ENCODE results near the gene NTF4. TPM values are rescaled to one million over a fixed set of nuclear protein-coding genes. Genes with fewer than 3 reads are reported as not detected.
"Not testable (repeated sequence)": the region's sequence is repeated elsewhere in the genome, so short reads cannot be mapped to it uniquely, and the experiment has no call there.

Gene NTF4
- polyA plus RNA-seq, 4 donors: 3.2 to 5.9 (median 4.7) TPM

DNA sequence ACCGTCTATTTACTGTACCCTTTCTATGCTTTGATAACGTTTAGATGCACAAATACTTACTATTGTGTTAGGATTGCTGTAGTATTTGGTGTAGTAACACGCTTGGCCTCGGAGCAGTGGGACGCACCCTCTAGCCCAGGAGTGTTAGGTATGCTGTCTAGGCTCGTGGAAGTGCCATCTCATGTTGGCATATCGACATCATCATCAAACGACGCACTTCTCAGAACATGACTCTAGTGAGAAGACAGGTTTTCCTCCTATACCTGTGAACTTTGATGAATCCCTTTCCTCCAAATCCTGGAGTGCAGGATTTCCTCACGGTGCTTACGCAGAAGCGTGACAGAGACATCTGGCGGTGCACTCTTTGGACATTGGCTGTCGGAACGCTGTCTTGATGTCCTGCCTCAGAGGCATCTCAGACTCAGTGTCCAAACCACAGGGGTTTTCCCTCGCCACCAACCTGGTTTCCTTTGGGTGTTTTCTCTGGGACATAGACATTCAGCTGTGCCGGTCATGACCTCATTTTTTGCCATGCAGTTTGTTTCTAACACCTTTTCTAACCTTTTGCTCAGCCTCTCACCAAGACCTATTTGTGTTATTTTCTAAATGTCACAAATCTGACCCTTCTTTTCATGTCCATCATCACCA is 26.9 kb upstream of the NTF4 start:
- DNase-seq (ENCODE audit: low read depth in 4 of 4, low spot score in 3 of 4): no peak

DNA sequence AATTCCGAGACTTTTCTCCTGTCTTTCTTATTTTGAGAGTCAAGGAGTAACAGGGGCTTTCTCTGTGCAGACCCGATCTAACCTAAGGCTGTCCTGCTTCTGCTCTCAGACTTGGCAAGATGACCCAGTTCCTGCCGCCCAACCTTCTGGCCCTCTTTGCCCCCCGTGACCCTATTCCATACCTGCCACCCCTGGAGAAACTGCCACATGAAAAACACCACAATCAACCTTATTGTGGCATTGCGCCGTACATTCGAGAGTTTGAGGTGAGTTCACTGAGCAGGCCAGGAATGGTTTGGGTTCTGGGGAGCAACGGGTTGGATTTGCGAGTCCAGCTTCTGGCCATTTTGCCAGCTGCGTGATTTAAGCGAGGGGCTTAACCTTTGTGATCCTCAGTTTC is 21.7 kb upstream of the NTF4 start:
- no peak for DNase-seq (ENCODE audit: low read depth in 4 of 4, low spot score in 3 of 4)

DNA sequence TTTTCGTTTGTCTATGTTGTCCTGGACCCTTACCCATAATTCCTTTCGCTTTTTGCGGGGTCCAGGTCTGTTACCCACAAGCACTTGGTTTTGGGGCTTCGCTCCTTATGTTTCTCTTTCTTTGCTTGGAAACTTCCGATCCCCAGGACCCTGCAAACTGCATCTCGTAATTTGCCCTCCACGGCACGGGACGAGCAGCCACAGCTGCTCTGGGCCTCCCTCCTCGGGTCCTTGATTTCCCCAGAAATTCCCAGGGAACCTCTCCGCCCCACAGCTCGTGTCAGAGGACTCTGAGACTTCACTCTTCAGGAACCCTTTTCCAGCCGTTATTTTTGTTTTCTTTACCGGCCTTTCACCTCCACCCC is 21.2 kb upstream of the NTF4 start:
- no peak for DNase-seq (ENCODE audit: low read depth in 4 of 4, low spot score in 3 of 4)

DNA sequence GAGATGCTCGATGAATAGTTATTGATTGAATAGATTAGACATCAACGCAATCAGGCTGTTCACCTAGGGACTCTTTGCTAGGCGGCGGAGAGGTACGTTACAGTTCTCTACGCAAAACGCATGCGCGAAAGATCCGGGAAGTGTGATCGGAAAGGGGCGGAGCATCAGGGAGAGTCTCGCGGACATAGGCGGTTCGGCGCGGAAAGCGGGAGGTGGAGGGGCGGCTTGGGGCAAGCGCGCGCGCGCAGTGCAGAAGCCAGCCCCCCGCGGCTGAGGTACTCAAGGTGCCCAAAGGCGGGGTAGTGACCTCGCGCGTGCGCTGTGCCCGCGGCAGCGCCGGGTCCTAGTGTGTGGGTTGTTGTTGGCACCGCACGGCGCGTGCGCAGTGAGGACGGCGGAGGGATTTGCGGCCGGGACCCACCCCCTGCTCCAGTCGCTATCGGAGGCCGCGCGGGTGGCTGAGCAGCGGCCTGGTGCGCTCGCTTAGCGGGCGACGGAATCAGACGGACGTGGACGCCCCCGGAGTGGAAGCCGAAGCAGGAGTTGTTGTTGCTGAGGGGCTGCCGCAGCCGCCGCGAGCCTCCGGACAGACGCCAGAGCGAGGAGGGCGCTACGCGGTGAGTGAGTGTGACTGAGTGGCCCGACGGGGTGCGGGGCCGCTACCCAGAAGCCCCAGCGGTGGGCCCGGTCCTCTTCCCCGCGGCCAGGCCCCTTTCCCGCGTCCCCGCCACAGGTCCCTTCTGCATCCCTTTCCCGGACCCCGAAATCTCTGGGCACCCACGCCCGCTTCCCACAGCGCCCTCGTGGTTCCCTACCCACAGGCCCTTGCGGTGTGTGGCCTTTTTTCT is 20.6 kb upstream of the NTF4 start, which contains the start of gene SNRNP70:
Gene SNRNP70 (plus strand): TSS at position 432 of the 848 bp plus-strand sequence. CDS start 964 bp downstream, outside the sequence.
- peak; percentile 97 to 100 (median 98) for DNase-seq (ENCODE audit: low read depth in 4 of 4, low spot score in 3 of 4)

DNA sequence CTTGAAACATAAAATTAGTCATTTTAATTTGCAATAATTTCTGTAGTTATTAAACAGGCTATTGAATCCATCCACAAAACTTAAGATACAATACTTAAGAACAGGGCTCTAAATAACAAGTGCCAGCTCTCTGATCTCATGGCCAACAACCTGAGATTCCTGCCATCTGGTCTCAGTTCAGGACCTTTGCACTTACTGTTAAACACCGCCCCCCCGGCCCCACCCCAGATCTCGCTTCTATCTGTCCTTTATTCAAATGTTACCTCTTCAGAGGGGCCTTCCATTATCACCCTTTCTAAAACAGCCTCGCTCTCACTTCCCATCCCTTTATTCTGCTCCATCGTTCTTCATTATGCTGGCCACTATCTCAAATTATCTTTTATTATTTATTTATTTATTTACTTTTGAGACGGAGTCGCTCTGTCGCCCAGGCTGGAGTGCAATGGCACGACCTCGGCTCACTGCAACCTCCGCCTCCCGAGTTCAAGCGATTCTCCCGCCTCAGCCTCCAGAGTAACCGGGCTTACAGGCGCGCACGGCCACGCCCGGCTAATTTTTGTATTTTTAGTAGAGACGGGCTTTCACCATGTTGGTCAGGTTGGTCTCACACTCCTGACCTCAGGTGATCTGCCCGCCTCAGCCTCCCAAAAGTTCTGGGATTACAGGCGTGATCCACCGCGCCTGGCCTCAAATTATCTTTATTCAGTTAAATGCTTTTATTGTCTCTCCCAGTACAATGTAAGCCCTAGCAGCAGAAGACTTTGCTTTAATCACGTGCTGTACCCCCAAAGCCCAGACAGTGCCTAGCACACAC is 19.8 kb upstream of the NTF4 start:
- DNase-seq (ENCODE audit: low read depth in 4 of 4, low spot score in 3 of 4): no peak

DNA sequence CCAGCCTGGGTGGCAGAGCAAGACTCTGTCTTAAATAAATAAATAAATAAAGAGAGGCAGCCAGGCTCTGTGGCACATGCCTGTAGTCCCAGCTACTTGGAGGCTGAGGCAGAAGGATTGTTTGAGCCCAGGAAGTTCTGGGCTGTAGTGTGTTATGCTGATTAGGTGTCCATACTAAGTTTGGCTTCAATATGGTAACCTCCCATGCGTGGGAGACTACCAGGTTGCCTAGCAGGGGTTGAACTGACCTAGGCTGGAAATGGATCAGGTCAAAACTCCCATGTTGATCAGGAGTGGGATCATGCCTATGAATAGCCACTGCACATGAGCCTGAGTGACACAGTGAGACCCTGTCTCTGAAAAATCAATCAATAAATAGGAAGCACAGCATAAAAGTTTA is 16.7 kb upstream of the NTF4 start:
- DNase-seq (ENCODE audit: low read depth in 4 of 4, low spot score in 3 of 4): no peak

DNA sequence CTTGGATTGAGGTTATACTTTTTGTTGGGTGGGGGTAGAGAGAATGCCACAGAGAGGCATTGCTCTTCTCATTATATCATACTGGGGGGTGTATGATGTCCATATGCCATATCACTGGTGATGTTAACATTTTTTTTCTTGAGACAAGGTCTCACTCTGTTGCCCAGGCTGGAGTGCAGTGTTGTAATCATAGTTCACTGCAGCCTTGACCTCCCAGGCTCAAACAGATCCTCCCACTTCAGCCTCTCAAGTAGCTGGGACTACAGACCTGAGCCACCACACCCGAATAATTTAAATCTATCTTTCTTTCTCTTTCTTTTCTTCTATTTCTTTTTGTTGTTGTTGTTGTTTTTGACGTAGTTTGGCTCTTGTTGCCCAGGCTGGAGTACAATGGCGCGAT is 15.8 kb upstream of the NTF4 start:
- no peak for DNase-seq (ENCODE audit: low read depth in 4 of 4, low spot score in 3 of 4)

DNA sequence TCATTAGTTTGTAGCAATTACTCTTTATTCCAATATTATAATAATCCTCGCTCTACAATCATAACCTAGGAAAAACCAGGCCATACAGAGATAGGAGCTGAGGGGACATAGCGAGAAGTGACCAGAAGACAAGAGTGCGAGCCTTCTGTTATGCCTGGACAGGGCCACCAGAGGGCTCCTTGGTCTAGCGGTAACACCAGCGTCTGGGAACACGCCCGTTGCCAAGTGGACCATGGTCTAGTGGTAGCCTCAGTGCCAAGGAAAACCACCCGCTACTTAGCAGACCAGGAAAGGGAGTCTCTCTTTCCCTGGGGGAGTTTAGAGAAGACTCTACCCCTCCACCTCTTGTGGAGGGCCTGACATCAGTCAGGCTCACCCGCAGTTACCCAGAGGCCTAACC is 10.3 kb upstream of the NTF4 start:
- DNase-seq (ENCODE audit: low read depth in 4 of 4, low spot score in 3 of 4): not testable (repeated sequence)

DNA sequence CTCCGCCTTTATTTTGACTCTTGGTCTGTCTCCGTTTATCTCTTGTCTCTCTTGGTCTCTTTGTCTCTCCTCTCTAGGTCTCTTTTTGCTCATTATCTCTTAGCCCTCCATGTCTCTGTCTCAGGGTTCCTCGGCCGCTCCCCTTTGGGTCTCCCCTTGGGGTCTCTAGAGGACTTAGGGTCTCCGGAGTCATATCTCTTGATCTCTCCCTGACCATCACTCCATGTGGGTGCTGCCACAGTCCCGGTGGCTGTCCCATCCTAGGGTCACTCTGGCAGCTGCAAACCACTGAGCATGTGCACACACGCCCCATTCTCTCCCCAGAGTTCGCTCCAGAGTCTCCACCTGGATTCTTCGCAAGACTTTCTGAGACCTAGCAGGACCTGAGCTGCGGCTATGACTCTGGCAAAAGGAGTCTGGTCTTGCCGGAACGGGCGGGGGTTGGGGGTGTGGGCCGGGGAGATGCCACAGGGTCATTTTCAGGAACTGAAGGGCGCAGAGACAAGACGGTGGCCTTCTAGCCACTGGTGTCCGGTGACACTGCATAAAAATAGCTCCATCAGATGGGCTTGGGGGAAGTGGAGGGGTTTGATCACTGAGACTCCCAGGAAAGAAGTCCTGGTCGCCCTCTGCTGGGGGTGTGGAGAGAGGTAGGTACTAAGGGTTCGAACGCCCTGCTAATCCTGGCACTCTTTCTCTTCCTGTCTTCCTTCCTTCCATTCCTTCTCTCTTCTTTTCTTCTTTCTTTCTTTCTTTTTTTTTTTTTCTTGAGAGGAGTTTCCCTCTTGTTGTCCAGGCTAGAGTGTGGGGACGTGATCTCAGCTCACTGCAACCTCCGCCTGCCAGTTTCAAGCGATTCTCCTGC is 9.1 kb upstream of the NTF4 start:
- no peak for DNase-seq (ENCODE audit: low read depth in 4 of 4, low spot score in 3 of 4)

DNA sequence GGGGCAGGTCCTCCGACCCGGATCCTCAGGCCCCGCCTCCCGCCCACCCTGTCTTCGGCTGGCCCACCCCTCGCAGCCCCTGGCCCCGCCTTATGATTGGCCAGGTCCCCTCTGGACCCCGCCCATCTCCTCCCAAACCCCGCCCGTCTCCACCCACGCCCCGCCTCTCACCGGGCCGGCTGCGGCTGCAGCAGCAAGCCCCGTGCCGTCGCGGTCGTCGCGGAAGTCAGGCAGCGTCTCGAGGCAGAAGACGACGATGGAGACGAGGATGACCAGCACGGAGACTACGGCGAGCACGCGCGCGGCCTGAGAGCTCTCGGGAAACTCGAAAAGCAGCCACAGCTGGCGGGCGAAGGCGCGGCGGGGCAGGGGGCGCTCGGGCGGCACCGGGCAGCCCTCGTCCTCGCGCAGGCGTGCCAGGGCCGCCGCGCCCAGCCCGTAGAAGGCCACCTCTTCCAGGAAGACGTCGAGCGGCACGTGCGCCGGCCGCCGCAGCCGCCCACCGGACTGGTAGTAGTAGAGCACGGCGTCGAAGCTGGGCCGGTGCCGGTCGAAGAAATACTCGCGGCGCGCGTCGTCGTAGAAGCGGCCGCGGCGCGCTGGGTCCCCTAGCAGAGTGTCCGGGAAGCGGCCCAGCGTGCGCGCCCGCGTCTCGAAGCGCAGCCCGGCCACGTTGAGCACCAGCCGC is 7.4 kb upstream of the NTF4 start:
- no peak for DNase-seq (ENCODE audit: low read depth in 4 of 4, low spot score in 3 of 4)

DNA sequence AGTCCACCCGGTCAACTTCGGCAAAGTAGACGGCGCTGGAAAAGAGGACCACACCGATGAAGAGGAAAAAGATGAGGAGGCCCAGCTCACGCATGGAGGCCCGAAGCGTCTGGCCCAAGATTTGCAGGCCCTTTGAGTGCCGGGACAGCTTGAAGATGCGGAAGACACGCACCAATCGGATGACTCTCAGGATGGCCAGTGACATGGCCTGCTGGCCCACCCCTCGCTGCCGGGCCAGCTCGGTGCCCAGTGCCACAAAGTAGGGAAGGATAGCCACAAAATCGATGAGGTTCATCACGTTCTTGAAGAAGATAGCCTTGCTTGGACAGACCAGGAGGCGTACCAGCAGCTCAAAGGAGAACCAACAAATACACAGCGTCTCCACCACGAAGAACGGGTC is 5.8 kb upstream of the NTF4 start:
- DNase-seq (ENCODE audit: low read depth in 4 of 4, low spot score in 3 of 4): no peak

DNA sequence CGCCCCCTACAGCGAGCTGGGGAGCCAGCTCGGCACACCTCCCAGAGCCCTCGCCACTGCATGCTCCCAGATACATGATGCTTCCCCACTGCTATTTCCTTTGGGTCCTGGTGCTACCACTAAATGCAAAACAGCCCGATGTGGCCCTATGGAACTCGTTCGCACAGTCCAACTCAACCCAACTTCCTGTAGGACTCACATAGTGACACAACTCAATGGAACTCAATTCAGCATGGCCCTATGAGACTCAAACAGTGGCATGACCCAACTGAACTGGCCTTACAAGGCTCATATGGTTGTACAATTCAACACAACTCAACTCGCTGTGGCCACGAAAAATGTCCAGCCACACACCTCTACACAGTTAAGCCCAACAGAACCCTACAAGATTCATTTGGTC is 4.4 kb upstream of the NTF4 start:
- no peak for DNase-seq (ENCODE audit: low read depth in 4 of 4, low spot score in 3 of 4)

DNA sequence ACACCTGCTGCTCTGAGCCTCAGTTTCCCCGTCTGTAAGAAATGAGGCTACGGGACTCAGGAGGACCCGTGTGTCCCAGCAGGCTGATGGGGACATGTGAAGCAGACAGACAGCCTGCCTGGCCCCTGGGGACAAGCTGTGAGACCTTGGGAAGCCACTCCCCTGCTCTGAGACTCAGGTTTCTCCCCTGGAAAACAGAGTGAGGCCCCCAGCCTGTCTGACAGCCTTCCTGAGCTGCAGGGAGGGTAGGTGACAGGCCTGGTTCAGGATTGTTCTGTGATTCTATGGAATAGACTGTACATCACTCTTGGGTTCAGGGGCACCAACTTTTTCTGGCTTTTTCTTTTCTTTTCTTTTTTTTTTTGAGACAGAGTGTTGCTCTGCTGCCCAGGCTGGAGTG is 2.9 kb upstream of the NTF4 start:
- DNase-seq (ENCODE audit: low read depth in 4 of 4, low spot score in 3 of 4): no peak

DNA sequence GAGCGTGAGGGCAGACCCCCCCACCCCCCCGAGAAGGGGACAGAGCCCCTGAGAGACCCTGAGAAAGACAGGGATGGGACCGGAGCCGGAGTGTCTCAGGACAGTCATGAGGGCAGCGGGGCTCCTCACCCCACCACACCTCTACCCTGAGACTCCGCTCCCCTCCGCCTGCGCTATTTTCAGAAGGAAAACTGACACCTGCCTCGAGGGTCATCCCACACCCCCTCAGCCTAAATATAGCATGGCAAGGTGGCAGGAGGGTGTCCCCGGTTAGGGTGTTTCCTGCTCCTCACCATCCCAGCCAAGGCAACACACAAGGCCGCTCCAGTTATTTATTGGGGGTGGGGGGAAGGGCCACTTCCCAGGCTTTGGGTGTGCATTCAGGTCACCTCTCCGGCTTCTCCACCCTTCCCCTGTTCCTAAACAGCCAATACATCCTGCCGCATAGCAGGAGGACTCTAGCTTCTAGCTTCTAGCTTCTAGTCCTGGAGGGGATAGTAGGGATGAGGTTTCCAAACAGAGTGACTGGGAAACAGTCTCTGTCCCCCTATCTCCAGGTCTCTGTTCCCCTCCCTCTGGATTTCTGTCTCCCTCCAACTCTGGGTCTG is 1.4 kb upstream of the NTF4 start:
- no peak for DNase-seq (ENCODE audit: low read depth in 4 of 4, low spot score in 3 of 4)

DNA sequence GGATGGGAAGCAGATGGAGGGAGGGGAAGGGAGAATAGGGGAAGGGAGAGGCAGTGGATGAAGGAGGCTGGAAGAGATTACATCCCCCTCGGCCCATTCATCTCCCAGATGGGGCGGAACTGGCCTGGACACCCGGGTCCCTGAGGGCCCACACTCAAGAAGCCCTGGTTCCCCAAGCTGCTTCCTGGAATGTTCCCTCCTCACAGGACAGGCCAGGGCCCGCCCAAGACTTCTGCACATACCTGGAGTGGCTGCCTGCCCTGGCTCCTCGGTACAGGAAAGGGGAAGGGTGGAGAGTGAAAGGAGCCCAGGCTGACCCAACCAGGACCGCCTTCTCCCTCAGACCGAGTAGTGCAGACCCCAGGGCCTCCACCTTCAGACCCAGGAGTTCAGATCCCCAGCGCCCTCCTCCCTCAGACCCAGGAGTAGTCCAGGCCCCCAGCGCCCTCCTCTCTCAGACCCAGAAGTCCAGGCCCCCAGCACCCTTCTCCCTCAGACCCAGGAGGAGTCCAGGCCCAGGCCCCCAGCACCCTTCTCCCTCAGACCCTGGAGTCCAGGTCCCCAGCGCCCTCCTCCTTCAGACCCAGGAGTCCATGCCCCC is 489 bp downstream of the NTF4 start:
- no peak for DNase-seq (ENCODE audit: low read depth in 4 of 4, low spot score in 3 of 4)

DNA sequence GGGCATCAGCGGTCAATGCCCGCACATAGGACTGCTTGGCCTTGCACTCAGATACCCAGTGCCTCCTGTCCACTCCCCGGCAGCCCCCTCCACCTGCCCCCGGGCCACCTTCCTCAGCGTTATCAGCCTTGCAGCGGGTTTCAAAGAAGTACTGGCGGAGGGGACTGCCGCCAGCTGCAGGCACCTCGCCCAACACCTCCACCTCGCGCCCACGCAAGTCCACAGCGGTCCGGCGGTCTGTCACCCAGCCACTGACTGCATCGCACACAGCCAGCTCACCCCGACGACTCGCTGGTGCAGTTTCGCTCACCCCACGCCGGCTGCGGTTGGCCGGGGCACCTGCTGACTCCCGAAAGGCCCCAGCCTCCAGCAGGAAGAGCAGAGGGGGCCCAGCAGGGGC is 3.2 kb downstream of the NTF4 start:
- DNase-seq (ENCODE audit: low read depth in 4 of 4, low spot score in 3 of 4): no peak

DNA sequence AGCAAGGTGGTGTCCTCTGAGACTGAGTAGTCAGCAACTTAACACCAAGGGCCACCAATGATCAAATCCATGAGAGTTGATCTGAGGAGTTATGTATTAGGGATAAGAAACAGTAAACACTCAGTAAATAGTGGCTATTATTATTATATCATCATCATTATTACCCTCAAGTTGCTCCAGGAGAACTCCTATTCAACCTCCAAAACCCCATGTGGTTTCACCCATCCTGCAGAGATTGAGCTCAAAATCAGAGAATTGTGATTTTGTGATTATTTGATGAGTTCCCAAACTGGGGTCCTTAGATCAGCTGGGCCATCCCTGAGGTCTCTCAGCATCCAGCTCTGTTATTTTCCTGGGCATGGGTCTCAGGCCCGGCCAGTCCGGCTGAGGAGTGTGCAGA is 3.6 kb downstream of the NTF4 start:
- DNase-seq (ENCODE audit: low read depth in 4 of 4, low spot score in 3 of 4): no peak

DNA sequence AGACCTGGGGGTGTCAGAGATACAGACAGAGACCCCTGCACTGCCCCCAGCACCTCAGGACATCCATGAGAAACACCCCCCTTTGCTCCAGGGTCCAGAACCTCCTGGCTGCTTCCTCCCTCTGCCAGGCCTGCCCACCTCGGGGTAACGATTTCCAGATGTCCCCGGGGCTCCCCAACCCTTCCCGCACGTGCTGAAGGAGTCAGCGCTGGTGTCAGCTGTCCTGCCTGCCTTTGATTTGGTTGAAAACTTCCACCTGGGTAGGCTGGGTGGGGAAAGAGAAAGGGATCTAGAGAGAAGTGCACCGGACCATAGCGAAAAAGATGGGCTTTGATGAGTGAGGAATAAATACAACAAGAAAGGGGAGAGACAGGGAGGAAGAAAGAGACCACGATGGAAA is 5.6 kb downstream of the NTF4 start:
- DNase-seq (ENCODE audit: low read depth in 4 of 4, low spot score in 3 of 4): no peak

DNA sequence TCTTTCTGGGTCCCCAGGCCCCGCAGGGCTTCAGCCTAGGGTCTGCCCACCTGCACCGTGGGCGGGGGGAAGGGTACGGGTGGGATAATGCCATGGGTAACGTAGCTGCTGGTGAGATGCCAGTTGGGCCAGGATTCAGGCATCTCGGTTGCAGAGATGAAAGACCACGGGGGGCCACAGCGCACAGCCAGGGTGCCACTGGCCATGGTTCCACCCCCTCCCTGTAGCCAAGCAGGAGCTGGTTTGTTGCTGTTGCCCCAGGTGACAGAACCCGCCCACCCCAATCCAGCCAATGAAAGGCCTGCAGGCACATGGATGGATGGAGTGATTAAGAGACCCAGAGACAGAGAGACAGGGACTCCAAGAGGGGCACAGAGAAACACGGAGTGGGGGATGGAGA is 6.1 kb downstream of the NTF4 start:
- no peak for DNase-seq (ENCODE audit: low read depth in 4 of 4, low spot score in 3 of 4)
